ENCODE data around the gene SCYL3.

DNA sequence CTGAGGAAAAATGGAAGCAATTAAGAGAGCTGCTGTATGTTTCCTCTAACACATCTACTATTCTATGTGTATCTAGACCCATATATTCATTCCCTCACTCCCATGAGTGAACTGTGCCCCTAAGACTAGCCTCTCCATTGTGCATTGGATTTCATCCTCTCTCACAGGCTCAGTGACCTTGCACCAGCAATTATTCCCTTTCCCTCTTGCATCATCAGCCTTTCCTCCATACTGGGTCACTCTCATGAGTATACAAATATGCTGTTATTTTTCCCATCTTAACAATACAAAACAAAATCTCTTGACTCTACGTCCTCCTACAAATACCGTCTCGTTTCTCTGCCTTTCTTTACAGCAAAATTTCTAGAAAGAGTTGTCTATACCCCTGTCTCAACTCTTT is 69.5 kb downstream of the SCYL3 start:
- no peak for TF ChIP-seq POLR2A (IDR thresholded peaks at IDR 0.05; ENCODE audit: low read length)
- TF ChIP-seq GATA1 (IDR thresholded peaks at IDR 0.05; ENCODE audit: low read depth, low read length), result no peak
